GM06990 (cell line): ENCODE results near the gene PRXL2A.

Experiments
- DNase-seq: peaks from one replicate; pipeline ENCODE4 v3.0.0-alpha.2; 2011; ENCODE audit not compliant: insufficient read length; ENCODE audit errors: extremely low read depth
- H3K27me3 ChIP-seq: replicated peaks from 2 replicates; pipeline ENCODE4 v1.6.0; 2011; ENCODE audit warnings: low read length; ENCODE audit not compliant: control insufficient read depth, insufficient read depth
- H3K36me3 ChIP-seq: 2 replicates; pipeline ENCODE4 v1.5.1; 2011; ENCODE audit warnings: low read length; ENCODE audit not compliant: control insufficient read depth, insufficient read depth
- H3K4me3 ChIP-seq: replicated peaks from 2 replicates; pipeline ENCODE4 v1.5.1; 2011; ENCODE audit warnings: low read depth, mild to moderate bottlenecking, control low read depth, low read length
- CTCF ChIP-seq: IDR thresholded peaks from 2 replicates; pipeline ENCODE4 v1.5.1; 2011; ENCODE audit warnings: low read length, control low read depth, mild to moderate bottlenecking, inconsistent platforms; ENCODE audit not compliant: insufficient read depth, poor library complexity, severe bottlenecking

Gene PRXL2A

GRCh38 chr10:80429521-80429973, 21.2 kb downstream of the PRXL2A start:
- Histone ChIP-seq H3K4me3 (no peak overlapping the region), H3K36me3 (no peaks in the 10 kb centered on the region), H3K27me3 (no peaks in the 10 kb centered on the region)
- TF ChIP-seq CTCF: no peak
- DNase-seq: no peak

GRCh38 chr10:80433134-80433533, 24.8 kb downstream of the PRXL2A start:
- DNase-seq: no peak
- Histone ChIP-seq H3K27me3 (no peaks in the 10 kb centered on the region), H3K36me3 (no peaks in the 10 kb centered on the region), H3K4me3 (no peak overlapping the region)
- TF ChIP-seq CTCF: no peak

GRCh38 chr10:80436446-80437098, 28.2 kb downstream of the PRXL2A start:
- no peak for TF ChIP-seq CTCF
- no peaks in the 10 kb centered on the region for H3K36me3 ChIP-seq
- H3K4me3 ChIP-seq: no peak overlapping the region
- DNase-seq: no peak
- H3K27me3 ChIP-seq: no peaks in the 10 kb centered on the region

- H3K36me3 ChIP-seq: no peaks in the 10 kb centered on the region
- H3K4me3 ChIP-seq: no peak overlapping the region
- TF ChIP-seq CTCF: no peak
- no peak for DNase-seq
- H3K27me3 ChIP-seq: no peaks in the 10 kb centered on the region
These were observed 28.9 kb downstream of the PRXL2A start for GRCh38 chr10:80437227-80437626.

GRCh38 chr10:80441831-80442230, 33.5 kb downstream of the PRXL2A start:
- H3K27me3 ChIP-seq: no peaks in the 10 kb centered on the region

More at GRCh38 chr10:80441831-80442230, 33.5 kb downstream of the PRXL2A start:
- DNase-seq: no peak
- H3K36me3 ChIP-seq: no peaks in the 10 kb centered on the region
- no peak for TF ChIP-seq CTCF
- H3K4me3 ChIP-seq: no peak overlapping the region
